Ovary (tissue), 3 donors: ENCODE measurements around the gene OCLN.

ENCODE experiments used
- EP300 ChIP-seq: sonication (generic); formaldehyde crosslinking; IDR thresholded peaks from one replicate; pipeline ENCODE4 v1.6.1; 2017; ENCODE audit warnings: antibody characterized with exemption
- TF ChIP-seq, protein P1 (sequence below), 3 donors: fragments of 450-650 bp in 2 of 3; fragments of 200-600 bp in 1 of 3; IDR thresholded peaks; one replicate each; pipeline versions ENCODE4 v1.5.1 to v1.8.0; 2016 to 2022; ENCODE audit warnings: antibody characterized with exemption in 3 of 3, mild to moderate bottlenecking in 1 of 3
- donor health status: DM: no; HTN: no; CAD: no.

DNA sequence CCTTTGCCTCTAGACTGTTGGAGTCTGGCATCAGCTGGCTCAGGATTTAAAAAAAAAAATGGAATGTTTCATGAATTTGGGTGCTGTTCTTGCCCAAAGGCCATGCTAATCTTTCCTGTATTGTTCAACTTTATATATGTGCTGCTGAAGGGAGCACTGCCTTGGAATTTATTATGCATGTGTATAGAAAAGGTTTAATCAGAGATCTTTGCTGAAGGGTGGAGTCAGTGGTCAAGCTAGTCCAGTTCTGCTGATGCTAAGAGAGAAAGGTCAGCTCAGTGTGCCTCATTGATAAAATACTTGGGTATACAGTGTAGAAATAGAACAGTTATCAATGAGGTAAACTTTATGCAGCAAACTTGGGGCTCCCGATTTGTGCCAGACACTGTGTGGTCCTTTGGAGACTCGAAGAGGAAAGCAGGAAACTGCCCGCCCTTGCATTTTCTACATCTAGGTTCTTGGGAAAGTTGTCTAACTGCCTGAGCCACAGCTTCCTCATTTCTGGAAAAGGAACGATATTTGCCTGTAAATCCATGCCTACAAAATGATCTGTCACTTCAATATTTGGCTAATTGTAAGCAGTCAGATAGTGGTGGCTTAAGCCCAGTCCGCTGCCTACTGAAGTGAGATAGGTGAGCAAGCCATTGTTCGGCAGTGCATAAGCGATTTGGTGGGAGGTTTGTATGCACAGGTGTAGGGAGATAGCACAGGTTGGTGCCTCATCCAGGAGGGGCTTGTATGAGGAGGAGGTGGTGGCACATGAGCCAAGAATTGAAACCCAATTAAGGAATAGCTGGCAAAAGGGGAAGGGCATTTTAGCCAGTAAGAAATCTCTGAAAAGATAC lies 38.2 kb downstream of the OCLN start:
- TF ChIP-seq, protein P1, sequence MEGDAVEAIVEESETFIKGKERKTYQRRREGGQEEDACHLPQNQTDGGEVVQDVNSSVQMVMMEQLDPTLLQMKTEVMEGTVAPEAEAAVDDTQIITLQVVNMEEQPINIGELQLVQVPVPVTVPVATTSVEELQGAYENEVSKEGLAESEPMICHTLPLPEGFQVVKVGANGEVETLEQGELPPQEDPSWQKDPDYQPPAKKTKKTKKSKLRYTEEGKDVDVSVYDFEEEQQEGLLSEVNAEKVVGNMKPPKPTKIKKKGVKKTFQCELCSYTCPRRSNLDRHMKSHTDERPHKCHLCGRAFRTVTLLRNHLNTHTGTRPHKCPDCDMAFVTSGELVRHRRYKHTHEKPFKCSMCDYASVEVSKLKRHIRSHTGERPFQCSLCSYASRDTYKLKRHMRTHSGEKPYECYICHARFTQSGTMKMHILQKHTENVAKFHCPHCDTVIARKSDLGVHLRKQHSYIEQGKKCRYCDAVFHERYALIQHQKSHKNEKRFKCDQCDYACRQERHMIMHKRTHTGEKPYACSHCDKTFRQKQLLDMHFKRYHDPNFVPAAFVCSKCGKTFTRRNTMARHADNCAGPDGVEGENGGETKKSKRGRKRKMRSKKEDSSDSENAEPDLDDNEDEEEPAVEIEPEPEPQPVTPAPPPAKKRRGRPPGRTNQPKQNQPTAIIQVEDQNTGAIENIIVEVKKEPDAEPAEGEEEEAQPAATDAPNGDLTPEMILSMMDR (IDR thresholded peaks at IDR 0.05): no peak
- no peak for TF ChIP-seq EP300
